K562 treated with DMSO at 1 percent for 24 hours (cell line): ENCODE results near the gene BPIFA1. TPM values are rescaled to one million over a fixed set of nuclear protein-coding genes. Genes with fewer than 3 reads are reported as not detected.

ENCODE experiments used
- total RNA-seq: library from RNA; unstranded; fragments of 300-600 nt; gene quantifications from 2 replicates; pipeline ENCODE4 v1.2.3, GENCODE V29; 2022; ENCODE audit warnings: low read depth; ENCODE audit not compliant: insufficient read depth

BPIFA1 gene
- total RNA-seq, result not detected in 2 replicates

GRCh38 chr20:33235696-33236095, at the start of gene BPIFA1:
BPIFA1 (plus strand) TSS chr20:33235996; CDS start chr20:33237712, 1,716 bp downstream.

GRCh38 chr20:33217052-33217451, 18.7 kb upstream of the BPIFA1 start, which contains the start of gene BPIFA3:
BPIFA3 (plus strand) TSS chr20:33217352; CDS start chr20:33217537, 185 bp downstream.

GRCh38 chr20:33282991-33283555, 47.3 kb downstream of the BPIFA1 start, which contains the start of gene BPIFB1:
BPIFB1 (plus strand) TSS chr20:33283214; CDS start chr20:33286074, 2,860 bp downstream.

Other genes starting within 250 kb of the BPIFA1 start
- not detected in 2 replicates for gene SUN5, start 231.6 kb upstream of the BPIFA1 start, total RNA-seq
- gene BPIFB2, start 228.3 kb upstream of the BPIFA1 start, total RNA-seq, result not detected in 2 replicates
- gene BPIFB6, start 204.3 kb upstream of the BPIFA1 start, total RNA-seq, result not detected in 2 replicates
- gene BPIFB3, start 182.1 kb upstream of the BPIFA1 start, total RNA-seq, result not detected in 2 replicates
- not detected in 2 replicates for gene BPIFB4, start 156.4 kb upstream of the BPIFA1 start, total RNA-seq
- not detected in 2 replicates for gene BPIFA2, start 67.8 kb upstream of the BPIFA1 start, total RNA-seq
- gene BPIFA3, start 18.6 kb upstream of the BPIFA1 start, total RNA-seq, result not detected in 2 replicates
- gene BPIFB1, start 47.2 kb downstream of the BPIFA1 start, total RNA-seq, result not detected in 2 replicates
- 35.7 and 40.2 TPM in 2 replicates for gene CDK5RAP1, start 165.5 kb downstream of the BPIFA1 start, total RNA-seq
- 25.5 and 25.9 TPM in 2 replicates for gene SNTA1, start 207.8 kb downstream of the BPIFA1 start, total RNA-seq